MM.1S (cell line): ENCODE results near the gene AP5M1.

Experiments
- EZH2 ChIP-seq: fragments of 300-600 bp; sonication (generic); optimal IDR thresholded peaks from 2 replicates; pipeline ENCODE3; 2017; ENCODE audit warnings: low read depth, mild to moderate bottlenecking, antibody characterized with exemption, low read length, mixed read lengths
- EZH2phosphoT487 ChIP-seq: fragments of 300-600 bp; sonication (generic); IDR thresholded peaks from 2 replicates; pipeline ENCODE4 v1.6.1; 2018; ENCODE audit warnings: antibody characterized with exemption, low read length
- TF ChIP-seq, protein P1 (sequence below): fragments of 300-600 bp; sonication (generic); IDR thresholded peaks from 2 replicates; pipeline ENCODE4 v1.5.1; 2016; ENCODE audit warnings: antibody characterized with exemption, low read length, mixed read lengths

DNA sequence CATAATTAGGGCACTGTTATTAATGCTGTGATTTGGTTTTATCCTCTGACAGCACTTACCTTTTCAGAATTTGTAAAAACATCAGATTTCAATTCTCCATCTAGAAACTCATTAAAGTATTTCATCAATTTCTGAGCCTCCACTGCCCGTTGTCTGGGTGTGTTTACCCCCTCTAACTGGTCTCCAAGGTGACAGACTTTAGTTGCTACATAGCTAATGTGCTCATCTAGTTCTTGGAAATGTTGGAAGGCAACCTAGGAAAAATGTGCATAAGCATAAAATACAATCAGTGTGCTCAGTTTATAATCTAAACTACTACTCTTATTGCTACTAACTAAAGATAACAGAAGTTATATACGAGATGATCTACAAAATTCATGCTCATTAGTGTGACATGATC is 24.7 kb upstream of the AP5M1 start:
- TF ChIP-seq, protein P1, sequence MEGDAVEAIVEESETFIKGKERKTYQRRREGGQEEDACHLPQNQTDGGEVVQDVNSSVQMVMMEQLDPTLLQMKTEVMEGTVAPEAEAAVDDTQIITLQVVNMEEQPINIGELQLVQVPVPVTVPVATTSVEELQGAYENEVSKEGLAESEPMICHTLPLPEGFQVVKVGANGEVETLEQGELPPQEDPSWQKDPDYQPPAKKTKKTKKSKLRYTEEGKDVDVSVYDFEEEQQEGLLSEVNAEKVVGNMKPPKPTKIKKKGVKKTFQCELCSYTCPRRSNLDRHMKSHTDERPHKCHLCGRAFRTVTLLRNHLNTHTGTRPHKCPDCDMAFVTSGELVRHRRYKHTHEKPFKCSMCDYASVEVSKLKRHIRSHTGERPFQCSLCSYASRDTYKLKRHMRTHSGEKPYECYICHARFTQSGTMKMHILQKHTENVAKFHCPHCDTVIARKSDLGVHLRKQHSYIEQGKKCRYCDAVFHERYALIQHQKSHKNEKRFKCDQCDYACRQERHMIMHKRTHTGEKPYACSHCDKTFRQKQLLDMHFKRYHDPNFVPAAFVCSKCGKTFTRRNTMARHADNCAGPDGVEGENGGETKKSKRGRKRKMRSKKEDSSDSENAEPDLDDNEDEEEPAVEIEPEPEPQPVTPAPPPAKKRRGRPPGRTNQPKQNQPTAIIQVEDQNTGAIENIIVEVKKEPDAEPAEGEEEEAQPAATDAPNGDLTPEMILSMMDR = no peak
- TF ChIP-seq EZH2phosphoT487 = no peak
- TF ChIP-seq EZH2 = no peak
